ENCODE measurements around the gene MEX3D. TPM values are rescaled to one million over a fixed set of nuclear protein-coding genes. Genes with fewer than 3 reads are reported as not detected.

Gene MEX3D
- total RNA-seq, 1 donor: 47.0 TPM

DNA sequence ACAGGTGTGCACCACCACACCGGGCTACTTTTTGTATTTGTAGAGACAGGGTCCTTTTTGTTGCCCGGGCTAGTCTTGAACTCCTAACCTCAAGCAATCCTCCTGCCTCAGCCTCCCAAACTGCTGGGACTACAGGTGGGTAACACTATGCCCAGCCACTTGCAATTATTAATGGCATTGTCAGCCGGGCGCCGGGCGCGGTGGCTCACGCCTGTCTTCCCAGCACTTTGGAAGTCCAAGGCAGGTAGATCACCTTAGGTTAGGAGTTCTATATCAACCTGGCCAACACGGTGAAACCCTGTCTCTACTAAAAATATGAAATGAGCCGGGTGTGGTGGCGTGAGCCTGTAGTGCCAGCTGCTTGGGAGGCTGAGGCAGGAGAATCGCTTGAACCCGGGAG, 2.7 kb upstream of the MEX3D start:
- no peak overlapping the region for H3K4me3 ChIP-seq (ENCODE audit: insufficient read depth, low read length)
- H3K27me3 ChIP-seq (ENCODE audit: insufficient read depth, low read length): peaks cover 6% of the 10 kb centered on the region
- TF ChIP-seq, protein P1, sequence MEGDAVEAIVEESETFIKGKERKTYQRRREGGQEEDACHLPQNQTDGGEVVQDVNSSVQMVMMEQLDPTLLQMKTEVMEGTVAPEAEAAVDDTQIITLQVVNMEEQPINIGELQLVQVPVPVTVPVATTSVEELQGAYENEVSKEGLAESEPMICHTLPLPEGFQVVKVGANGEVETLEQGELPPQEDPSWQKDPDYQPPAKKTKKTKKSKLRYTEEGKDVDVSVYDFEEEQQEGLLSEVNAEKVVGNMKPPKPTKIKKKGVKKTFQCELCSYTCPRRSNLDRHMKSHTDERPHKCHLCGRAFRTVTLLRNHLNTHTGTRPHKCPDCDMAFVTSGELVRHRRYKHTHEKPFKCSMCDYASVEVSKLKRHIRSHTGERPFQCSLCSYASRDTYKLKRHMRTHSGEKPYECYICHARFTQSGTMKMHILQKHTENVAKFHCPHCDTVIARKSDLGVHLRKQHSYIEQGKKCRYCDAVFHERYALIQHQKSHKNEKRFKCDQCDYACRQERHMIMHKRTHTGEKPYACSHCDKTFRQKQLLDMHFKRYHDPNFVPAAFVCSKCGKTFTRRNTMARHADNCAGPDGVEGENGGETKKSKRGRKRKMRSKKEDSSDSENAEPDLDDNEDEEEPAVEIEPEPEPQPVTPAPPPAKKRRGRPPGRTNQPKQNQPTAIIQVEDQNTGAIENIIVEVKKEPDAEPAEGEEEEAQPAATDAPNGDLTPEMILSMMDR (IDR thresholded peaks at IDR 0.05; ENCODE audit: extremely low read depth, low read depth, low read length): no peak
- peaks cover 8% of the 10 kb centered on the region for H4K20me1 ChIP-seq (ENCODE audit: insufficient read depth, low read length)
- peaks cover 6% of the 10 kb centered on the region for H3K79me2 ChIP-seq (ENCODE audit: insufficient read depth, low read length)
- no peak overlapping the region for H3K27ac ChIP-seq (ENCODE audit: low read depth, low read length)
- H2AFZ ChIP-seq (ENCODE audit: low read length): no peak overlapping the region
- H3K36me3 ChIP-seq (ENCODE audit: insufficient read depth, low read length): no peaks in the 10 kb centered on the region
- H3K4me2 ChIP-seq (ENCODE audit: insufficient read depth, low read length): no peak overlapping the region
- no peak for DNase-seq (ENCODE audit: insufficient read length, low spot score, missing footprints)
- no peaks in the 10 kb centered on the region for H3K9me3 ChIP-seq (ENCODE audit: low read depth, low read length)
- peaks cover 4% of the 10 kb centered on the region for H3K4me1 ChIP-seq (ENCODE audit: insufficient read depth, low read length)

DNA sequence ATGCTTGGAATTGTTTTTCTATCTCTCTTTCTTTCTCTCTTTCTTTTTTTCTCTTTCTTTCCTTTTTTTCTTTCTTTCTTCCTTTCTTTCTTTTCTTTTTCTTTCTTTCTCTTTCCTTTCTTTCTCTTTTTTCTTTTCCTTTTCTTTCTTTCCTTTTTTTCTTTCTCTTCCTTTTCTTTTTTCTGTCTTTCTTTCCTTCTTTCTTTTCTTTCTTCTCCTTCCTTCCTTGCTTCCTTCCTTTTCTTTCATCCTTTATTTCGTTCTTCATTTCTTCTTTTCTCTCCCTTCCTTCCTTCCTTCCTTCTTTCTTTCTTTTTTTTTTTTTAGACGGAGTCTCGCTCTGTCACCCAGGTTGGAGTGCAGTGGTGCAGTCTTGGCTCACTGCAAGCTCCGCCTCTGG, 1.9 kb upstream of the MEX3D start:
- TF ChIP-seq, protein P1 (IDR thresholded peaks at IDR 0.05; ENCODE audit: extremely low read depth, low read depth, low read length): no peak
- H3K27ac ChIP-seq (ENCODE audit: low read depth, low read length): no peak overlapping the region
- H3K4me3 ChIP-seq (ENCODE audit: insufficient read depth, low read length): no peak overlapping the region
- H3K36me3 ChIP-seq (ENCODE audit: insufficient read depth, low read length): no peaks in the 10 kb centered on the region
- H2AFZ ChIP-seq (ENCODE audit: low read length): no peak overlapping the region
- peaks cover 13% of the 10 kb centered on the region for H3K79me2 ChIP-seq (ENCODE audit: insufficient read depth, low read length)
- H3K9me3 ChIP-seq (ENCODE audit: low read depth, low read length): no peaks in the 10 kb centered on the region
- H4K20me1 ChIP-seq (ENCODE audit: insufficient read depth, low read length): peaks cover 15% of the 10 kb centered on the region
- H3K4me1 ChIP-seq (ENCODE audit: insufficient read depth, low read length): peaks cover 5% of the 10 kb centered on the region
- H3K27me3 ChIP-seq (ENCODE audit: insufficient read depth, low read length): peaks cover 6% of the 10 kb centered on the region
- no peak overlapping the region for H3K4me2 ChIP-seq (ENCODE audit: insufficient read depth, low read length)
- no peak for DNase-seq (ENCODE audit: insufficient read length, low spot score, missing footprints)

DNA sequence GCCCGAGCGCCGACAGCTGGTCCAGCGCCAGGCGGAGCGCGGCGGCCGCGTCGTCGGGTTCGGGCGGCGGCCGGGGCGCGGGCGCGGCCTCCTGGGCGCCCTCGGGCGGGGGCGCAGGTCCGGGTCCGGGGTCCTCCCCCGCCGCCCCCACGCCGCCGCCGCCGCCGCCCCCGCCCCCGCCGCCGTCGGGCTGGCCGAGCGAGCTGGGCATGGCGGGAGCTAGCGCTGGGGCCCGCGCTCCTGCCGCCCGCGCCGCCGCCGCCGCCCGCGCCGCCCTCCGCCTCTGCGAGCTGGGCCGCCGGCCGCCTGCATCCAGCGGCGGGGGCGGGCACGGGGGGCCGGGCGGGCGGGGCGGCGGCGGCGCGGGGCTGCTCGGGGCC, 287 bp downstream of the MEX3D start:
- no peak overlapping the region for H3K4me3 ChIP-seq (ENCODE audit: insufficient read depth, low read length)
- TF ChIP-seq, protein P1 (IDR thresholded peaks at IDR 0.05; ENCODE audit: extremely low read depth, low read depth, low read length): no peak

DNA sequence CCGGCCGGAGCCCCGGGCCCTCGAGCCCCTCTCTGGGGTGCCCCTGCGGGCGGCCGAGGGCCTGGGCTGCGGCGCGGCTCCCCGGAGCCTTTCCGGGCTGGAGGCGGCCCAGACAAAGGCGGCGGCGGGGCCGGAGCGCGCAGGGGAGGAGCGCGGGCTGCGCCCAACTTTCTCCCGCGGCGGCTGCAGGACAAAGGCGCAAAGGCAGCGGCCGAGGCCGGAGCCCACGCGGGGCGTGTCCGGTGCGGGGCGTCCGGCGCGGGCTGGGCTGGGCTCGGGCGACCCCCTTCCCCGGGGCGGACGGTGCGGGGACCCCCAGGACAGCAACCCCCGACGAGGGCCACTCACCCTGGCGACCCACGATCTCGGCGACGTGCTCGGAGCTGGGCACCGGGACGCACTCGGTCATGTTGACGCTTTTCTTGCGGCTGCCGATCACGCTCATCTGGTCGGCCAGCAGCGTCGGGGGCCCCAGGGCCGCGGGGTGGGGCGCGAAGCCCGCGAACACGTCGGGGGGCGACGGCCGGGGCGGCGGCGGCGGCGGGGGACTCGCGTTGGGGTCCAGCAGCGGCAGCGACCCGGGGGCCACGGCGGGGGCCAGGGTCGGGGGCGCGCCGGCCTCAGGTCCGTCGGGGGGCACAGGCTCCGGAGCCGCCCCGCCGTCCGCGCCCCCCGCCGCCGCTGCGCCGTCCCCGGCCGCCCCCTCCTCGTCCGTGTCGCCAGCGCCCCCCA, 843 bp downstream of the MEX3D start:
- H3K4me2 ChIP-seq (ENCODE audit: insufficient read depth, low read length): peak overlapping the region; percentile 55
- peaks cover 6% of the 10 kb centered on the region for H3K27me3 ChIP-seq (ENCODE audit: insufficient read depth, low read length)
- peak overlapping the region; percentile 82 for H3K4me3 ChIP-seq (ENCODE audit: insufficient read depth, low read length)
- TF ChIP-seq, protein P1 (IDR thresholded peaks at IDR 0.05; ENCODE audit: extremely low read depth, low read depth, low read length): no peak
- H3K9me3 ChIP-seq (ENCODE audit: low read depth, low read length): no peaks in the 10 kb centered on the region
- peaks cover 5% of the 10 kb centered on the region for H3K4me1 ChIP-seq (ENCODE audit: insufficient read depth, low read length)
- peaks cover 37% of the 10 kb centered on the region for H3K79me2 ChIP-seq (ENCODE audit: insufficient read depth, low read length)
- no peaks in the 10 kb centered on the region for H3K36me3 ChIP-seq (ENCODE audit: insufficient read depth, low read length)
- H3K27ac ChIP-seq (ENCODE audit: low read depth, low read length): no peak overlapping the region
- peaks cover 32% of the 10 kb centered on the region for H4K20me1 ChIP-seq (ENCODE audit: insufficient read depth, low read length)
- DNase-seq (ENCODE audit: insufficient read length, low spot score, missing footprints): peak; percentile 97
- H2AFZ ChIP-seq (ENCODE audit: low read length): peak overlapping the region; percentile 51

More for the DNA sequence above, 287 bp downstream of the MEX3D start:
- Histone ChIP-seq H3K36me3 (ENCODE audit: insufficient read depth, low read length) (no peaks in the 10 kb centered on the region), H2AFZ (ENCODE audit: low read length) (no peak overlapping the region), H3K27ac (ENCODE audit: low read depth, low read length) (no peak overlapping the region), H3K4me1 (ENCODE audit: insufficient read depth, low read length) (peaks cover 5% of the 10 kb centered on the region), H3K27me3 (ENCODE audit: insufficient read depth, low read length) (peaks cover 6% of the 10 kb centered on the region), H3K79me2 (ENCODE audit: insufficient read depth, low read length) (peaks cover 32% of the 10 kb centered on the region), H4K20me1 (ENCODE audit: insufficient read depth, low read length) (peaks cover 31% of the 10 kb centered on the region), H3K9me3 (ENCODE audit: low read depth, low read length) (no peaks in the 10 kb centered on the region), H3K4me2 (ENCODE audit: insufficient read depth, low read length) (no peak overlapping the region)
- DNase-seq (ENCODE audit: insufficient read length, low spot score, missing footprints): no peak

All from osteoblast (primary cell).